EH (cell line): Measurements from ENCODE around the gene EIF4E.
A peak's percentile ranks its signal among the peaks of the same experiment; 100 is the strongest.
"Not testable (repeated sequence)": the region's sequence is repeated elsewhere in the genome, so short reads cannot be mapped to it uniquely, and the experiment has no call there.

Experiments used
- DNase-seq: peaks from one replicate; pipeline ENCODE4 v3.0.0-alpha.2; 2015; ENCODE audit warnings: low read depth

The EIF4E gene

DNA sequence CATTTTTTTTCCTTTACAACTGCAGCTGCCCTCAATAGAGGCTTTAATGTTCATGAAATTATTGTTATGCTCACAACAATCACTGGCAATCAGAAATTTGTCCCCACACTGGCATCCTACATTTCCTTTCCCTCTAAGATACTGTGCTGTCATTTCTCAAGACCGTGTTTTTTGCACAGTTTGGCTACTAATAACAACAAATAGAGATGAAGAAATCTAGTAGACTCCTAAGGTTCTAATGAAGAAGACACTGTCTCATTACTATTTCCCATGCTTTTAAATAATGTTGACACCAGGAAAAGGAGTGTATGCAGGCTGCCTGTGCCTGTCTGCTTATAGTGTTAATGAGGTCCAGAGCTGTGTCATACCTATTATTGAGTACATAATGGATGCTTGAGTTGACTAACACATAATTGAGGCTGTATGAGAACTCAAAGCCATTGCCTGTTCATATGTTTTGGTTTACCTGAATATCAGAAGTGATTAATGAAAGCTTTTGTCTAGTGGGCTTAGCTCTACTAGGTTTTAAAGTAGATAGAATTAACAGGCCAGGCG lies 1.5 kb upstream of the EIF4E start:
- no peak for DNase-seq

DNA sequence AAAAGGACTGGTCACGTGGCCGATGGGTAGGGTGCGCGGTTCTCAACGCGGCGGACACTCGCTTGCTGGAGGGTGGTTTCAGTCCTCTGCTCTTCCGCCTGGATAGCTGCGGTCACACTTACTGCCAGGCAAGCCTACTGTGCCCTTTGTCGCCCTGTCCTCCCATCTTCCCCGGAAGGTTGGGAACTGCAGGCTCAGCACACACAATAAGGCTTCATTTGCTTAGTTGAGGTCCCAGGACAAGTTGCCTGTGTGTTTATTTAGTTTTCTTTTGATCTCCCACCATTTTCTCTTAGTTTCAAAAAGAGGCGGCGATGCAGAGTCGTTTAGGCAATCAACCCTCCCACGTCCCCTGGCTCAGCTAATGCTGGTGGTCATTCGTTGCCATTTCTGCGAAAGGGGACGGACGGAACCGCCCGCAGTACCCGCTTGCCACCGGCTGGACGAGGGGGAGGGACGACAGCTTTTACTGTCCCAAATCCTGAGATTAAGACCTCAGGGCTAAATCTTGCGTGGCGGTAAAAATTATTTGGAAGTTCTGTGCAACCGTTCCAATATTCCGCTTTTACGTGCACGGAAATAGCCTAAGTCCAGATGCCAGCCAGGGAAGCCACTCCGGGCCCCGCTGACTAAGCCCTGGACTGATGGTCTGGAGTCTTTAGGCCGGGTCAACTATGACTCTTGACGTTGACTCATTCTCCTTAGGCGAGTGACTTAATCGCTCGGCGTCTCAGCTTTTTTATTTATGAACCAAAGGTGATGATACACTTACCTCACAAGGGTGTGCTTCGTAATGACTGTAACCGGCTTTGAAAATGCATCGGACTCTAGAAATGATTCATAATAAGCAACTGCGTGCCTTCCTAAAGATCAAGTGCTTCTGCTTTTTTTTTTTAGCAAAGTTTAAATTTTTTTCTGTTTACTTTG lies 671 bp upstream of the EIF4E start:
- peak; percentile 96 for DNase-seq

DNA sequence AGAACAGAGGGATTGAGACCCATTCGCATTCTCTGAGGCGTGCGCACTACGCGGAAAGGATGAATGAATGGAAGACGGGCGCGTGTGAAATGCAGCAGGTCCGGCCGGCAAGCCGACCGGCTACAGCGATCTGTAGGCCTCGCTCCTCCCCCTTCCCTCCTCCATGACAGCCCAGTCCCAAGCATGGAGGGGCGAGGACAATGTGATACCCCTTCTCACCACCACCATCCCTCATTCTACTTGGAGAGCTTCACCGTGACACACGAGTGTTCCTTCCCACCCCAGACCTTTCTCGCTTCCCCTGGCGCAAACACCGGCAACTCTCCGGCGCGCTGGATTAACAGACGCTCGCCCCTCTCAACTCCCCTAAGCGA lies 815 bp downstream of the EIF4E start:
- peak; percentile 84 for DNase-seq

DNA sequence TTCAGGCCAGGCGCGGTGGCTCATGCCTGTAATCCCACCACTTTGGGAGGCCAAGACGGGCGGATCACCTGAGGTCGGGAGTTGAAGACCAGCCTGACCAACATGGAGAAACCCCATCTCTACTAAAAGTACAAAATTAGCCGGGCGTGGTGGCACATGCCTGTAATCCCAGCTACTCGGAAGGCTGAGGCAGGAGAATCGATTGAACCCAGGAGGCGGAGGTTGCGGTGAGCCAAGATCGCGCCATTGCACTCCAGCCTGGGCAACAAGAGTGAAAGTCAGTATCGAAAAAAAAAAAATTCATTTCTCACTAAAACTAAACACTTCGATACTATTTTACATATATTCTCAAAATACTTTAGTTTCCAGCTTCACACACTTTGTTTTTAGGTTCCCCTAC lies 2.7 kb downstream of the EIF4E start:
- not testable (repeated sequence) for DNase-seq

DNA sequence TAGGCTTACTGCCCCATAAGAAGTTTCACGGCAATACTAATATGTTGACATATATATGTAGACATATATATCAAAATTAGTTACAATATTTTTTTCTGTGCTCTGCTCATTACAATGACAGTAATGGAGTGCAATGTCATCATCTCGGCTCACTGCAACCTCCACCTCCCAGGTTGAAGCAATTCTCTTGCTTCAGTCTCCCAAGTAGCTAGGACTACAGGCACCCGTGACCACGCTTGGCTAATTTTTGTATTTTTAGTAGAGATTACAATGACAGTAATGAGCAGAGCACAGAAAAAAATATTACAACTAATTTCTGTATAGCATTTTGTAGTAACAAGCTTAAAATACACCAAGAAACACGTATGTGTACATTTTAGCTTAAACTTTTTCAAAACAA lies 7.6 kb downstream of the EIF4E start:
- DNase-seq = no peak

DNA sequence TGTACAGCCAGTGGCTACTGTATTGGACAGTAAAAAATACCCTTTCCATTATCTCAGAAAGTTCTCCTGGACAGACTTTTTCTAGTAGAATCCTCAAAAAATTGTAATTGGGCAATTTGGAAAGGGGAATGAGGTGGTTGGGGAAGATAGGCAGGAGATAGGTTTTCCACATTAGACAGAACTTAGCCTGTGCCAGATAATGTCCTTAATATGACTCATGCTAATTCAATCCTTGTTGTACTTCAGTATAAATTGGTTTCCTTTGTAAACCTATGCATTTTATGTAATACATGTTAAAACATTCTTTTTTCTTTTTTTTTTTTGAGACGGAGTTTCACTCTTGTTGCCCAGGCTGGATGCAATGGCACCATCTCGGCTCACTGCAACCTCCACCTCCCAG lies 8.9 kb downstream of the EIF4E start:
- peak; percentile 67 for DNase-seq

DNA sequence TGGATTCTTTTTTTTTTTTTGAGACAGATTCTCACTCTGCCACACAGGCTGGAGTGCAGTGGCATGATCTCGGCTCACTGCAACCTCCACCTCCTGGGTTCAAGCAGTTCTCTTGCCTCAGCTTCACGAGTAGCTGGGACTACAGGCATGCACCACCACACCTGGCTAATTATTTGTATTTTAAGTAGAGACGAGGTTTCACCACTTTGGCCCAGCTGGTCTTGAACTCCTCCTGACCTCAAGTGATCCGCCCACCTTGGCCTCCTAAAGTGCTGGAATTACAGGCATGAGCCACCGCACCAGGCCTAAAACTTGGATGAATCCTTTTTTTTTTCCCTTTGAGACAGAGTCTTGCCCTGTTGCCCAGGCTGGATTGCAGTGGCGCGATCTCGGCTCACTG lies 18.2 kb downstream of the EIF4E start:
- DNase-seq = peak; percentile 18

DNA sequence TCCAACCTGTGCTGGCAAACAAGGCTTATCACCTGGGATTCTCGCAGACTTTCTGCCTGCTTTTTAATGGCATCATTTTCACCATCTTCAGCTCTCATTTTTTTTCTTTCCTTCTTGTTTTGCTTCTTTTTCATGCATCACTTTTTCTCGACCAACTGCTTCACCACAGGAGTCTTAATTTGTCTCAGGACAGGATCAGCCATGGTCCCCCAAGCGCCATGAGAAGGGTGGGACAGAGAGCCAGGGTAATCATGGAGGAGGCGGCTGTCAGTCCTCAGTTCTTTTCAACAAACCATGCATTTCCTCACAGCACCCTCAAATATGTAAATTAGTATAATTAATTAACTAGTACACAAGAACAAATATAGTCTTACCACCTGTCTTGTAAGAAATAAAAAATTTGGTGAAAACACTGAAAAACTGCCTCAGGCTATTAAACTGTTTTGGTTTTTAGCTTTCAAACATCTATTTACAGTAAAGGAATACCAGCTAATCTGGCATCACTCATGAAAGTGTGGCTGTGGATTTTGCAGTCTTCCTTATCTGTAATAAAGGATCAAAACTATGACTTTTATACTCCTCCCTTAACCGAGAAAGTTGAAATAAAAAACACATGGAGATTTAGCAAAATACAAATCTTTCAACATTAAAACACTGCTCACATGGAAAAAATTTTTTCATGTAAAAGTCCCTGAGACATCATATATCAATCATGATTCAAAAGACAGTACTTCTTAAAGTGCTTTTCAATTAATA lies 19.1 kb downstream of the EIF4E start:
- DNase-seq = peak; percentile 45

DNA sequence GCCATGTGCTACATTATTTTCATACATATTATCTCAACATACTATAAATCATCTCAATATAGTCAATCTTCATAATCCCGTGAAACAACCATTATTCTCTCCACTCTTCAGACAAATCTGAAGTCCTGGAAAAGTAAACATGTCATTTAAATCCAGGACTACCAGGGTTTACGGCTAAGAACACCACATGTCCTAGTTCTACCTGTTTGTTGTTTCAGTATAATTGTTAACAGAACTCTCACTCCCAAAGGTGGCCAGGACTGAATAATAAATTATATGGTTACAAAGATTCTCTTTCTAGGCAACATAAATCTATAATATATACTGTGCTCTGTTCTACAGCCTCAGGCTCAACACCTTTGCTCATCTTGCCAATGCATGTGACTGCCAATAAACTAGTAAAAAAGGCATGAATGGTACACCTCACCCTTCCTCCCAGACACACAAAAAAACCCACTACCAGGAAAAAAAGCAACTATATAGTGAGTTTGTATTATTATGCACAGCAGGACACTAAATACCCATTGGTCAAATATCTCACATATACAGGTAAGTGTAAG lies 20.1 kb downstream of the EIF4E start:
- DNase-seq = no peak

DNA sequence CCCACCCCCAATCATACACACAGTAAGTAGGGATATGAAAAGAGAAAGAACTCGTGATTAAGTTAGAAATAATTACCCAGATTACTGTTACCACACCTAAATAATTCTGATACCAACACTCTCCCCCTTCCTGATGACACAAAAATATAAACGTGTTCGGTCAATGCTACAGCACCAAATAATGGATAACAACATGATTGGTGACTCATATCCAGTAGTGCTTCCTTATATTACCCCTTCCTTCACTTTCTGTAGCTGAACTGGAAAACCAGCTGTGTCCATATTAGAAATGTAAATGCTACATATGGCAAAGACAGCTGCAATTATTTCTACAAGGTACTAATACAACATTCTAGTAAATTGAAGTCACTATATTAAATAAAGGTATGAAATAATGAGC lies 20.8 kb downstream of the EIF4E start:
- DNase-seq = no peak

DNA sequence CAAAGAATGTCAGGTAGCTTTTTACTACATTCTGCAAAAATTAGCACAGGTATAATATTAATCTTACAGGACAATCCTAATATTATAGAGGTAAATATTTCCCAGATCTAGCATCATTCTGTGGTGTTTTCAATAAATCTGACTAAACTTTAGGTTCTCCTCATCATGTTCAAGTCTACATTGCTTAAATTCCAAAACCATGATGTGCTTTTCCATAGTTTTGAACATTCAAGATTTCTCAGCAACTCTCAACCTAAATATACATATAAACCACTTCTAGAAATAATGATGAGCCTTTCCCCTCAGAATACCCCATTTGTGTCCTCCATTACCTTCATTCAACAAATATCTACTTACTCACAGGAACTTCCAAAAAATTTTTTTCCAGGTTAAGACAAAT lies 23.1 kb downstream of the EIF4E start:
- DNase-seq = peak; percentile 58

DNA sequence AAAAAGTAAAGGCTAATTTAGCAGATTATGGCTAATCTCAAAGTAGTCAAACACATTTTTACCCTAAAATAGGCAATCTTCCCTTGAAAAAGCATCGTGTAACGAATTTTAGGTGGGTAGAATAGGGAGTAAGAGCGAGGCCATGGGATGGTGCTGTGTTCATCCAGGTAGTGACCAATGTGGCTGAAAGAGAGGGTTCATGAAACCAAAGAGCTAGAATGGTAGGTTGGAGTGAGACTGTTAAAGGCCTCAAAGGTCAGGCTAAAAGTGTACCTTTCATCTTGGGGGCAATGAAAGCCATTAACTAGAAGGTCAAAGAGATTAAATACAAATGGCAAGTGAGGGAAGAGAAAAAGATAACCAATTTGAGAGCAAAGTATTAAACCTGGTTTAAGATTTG lies 23.6 kb downstream of the EIF4E start:
- DNase-seq = no peak

DNA sequence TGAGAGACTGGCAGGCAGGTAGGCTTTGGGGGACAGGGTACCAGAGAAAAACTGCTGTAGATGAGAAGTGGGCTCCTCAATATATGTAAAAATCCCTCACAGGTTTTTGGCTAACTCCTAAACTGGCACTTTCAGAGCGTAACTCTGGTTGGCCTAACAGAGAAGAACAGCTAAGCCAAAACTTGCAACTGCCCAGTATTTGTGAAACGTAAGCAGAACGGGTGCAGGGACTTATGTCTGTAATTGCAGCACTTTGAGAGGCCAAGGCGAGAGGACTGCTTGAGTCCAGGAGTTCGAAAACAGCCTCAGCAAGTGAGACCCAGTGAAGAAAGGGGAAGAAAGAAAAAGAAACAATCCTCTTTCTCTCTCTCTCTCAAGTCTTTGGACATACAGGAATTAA lies 25.0 kb downstream of the EIF4E start:
- no peak for DNase-seq

DNA sequence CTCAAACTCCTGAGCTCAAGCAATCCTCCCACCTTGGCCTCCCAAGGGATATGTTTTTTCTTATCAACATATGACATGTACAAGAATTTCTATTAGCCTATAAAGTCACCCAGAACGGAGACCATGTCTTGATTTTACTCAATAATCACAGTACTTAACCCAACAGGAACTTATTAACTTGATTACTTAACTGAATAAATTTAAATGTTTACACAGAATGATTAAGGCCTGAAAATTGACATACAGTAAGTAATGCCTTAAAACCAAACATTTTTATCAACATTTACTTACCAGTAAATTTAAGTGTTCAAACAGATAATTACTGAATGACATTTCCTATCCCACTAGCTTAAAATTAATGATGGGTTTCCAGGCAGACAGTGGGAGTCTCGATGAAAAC lies 25.4 kb downstream of the EIF4E start:
- DNase-seq = no peak

DNA sequence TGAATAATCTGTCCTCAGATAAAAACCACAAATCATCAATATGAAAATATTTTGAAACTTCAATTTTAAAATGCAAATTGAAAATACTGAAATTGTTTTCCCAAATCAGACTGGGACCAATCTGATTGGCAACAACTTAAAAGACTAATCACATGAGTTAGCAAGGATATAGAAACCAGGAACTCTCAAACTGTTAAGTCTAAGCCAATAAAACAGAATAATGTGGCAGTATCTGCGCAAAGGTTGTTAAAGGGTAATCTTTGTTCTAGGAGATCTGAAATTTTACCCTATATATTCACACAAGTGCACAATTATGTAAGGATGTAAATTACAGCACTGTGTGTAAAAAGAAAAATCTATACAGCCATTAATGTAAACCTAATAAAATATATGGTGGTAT lies 29.7 kb downstream of the EIF4E start:
- no peak for DNase-seq

DNA sequence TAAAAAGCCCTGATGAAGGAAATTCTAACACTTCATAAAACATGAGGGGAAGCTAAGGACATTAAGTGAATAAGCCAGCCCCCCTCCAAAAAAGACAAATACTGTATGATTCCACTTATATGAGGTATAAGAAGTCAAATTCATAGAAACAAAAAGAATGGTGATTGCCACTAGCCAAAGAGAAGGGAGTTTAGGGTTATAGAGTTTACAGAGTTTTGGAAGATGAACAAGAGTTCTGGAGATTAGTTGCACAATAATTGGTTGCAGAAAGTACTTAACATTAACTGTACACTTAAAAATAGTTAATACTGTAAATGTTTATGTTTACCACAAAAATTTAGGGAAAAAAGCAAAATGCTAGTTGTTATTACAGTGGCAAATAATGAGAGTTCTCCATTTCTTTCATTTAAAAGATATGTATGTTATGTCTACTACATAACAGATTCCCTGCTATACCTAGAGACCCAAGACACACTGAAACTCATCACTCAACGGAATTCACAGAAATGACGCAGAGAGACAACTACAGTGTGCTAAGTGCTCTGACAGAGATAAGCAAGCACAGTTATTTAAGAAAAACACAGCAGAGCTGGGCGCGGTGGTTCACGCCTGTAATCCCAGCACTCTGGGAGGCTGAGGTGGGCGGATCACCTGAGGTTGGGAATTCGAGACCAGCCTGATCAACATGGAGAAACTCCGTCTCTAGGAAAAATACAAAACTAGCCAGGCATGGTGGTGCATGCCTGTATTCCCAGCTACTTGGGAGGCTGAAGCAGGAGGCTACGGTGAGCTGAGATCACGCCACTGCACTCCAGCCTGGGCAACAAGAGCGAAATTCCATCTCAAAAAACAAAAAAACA lies 37.2 kb downstream of the EIF4E start:
- DNase-seq = no peak

DNA sequence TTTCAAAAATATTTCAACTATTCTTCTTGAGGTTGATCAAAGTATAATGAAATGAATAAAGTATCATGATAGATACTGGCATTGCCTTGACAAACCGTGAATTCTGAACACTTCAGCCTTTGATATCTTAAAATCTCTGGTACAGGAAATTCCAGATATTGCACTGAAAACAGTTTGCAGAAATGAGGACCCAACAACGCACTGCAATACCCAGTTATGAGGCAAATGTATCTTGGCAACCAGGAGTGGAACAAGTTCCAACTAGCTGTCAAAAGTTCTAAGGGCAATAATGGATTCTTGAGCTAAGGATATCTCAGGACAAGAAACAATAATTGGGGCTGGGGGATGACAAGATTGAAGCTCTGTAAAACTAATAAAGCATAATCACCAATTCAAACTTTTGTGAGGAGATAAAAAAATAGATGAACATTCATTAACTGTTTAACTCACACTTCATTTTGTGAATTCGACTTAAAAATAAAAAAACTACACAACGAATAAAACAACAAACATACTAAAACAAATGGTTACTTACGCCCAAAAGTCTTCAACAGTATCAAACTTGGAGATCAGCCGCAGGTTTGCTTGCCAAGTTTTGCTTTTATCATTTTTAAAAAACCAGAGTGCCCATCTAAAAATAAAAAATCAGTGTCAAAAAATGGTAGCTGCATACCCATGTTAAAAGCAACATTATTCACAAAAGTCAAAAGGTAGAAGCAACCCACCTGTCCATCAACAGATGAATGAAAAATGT lies 38.1 kb downstream of the EIF4E start:
- peak; percentile 27 for DNase-seq

DNA sequence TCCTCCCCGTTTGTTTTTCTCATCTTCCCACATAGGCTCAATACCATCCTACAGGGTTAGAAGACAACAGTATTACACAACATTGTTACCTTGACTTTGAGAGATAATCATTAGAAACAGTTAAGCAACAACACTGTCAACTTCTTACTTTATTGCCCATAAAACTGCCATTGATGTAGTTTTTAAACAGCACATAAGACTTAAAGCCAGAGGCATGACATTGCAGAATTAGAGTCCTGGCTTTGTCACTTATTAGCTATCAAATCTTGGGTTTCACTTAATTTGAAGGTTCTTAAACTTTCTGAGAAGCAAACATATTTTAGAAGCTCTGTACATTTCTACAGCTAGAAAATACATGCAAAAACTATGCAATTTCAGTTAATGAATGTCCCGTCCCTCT lies 41.8 kb downstream of the EIF4E start:
- DNase-seq = no peak

DNA sequence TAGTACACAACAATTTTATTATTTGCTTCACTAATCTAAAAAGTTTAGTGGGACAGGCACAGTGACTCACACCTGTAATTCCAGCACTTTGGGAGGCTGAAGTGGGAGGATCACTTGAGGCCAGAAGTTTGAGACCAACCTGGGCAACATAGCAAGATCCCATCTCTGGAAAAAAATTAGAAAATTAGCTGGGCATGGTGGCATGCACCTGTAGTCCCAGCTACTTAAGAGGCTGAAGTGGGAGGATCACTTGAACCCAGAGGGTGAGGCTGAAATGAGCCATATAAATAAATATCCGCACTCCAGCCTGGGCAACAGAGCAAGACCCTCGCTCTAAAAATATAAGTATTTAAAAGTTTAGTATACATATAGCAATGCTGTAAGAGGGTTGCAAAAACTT lies 42.6 kb downstream of the EIF4E start:
- DNase-seq = not testable (repeated sequence)

DNA sequence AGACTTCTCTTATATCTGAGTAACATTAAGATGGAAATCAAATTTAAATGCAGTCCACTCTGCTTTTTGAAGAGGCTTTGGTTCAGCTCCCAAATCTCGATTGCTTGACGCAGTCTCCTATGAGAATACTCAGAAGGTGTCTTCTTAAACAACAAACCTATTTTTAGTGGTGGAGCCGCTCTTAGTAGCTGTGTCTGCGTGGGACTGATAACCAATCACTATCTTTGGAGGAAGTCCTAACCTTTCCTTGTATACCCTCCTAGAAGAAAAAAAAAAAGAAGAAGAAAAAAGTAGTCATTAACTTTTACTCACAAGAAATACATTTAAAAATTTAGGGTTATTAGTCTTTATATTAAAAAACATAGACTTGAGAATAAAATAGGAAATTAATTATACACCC lies 48.0 kb downstream of the EIF4E start:
- DNase-seq = not testable (repeated sequence)

DNA sequence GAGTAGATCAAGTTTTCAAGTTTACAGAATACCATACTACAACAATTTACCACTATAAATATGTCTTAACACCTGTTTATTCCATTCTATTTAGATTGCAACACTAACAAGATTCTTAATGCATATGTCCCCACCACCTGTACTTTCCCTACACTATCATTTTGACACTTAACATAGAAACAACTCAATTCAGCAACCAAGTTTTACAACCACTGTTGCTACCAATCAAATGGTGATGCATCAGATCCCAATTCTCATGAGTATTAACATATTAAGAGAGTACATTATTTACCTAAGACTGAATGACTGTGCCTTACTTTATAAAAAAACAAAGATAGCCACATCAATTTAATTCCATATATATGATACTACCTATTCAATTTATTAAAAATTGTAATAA lies 49.4 kb downstream of the EIF4E start:
- DNase-seq = no peak
